ENCODE measurements around the gene MCM7.

GRCh38 chr7:100088095-100088620 lies 13.0 kb downstream of the MCM7 start:
- no peak for TF ChIP-seq EZH2 (IDR thresholded peaks at IDR 0.05; ENCODE audit: low read length, missing control alignments)
- TF ChIP-seq CTCF (conservative IDR thresholded peaks at IDR 0.05 in 1 of 2, IDR thresholded peaks at IDR 0.05 in 1 of 2; ENCODE audit: low read depth in 1 of 2, low read length in 2 of 2): no peak

Measured in fibroblast of lung (primary cell).